AG10803 (cell line): Measurements from ENCODE around the gene RALA.
A peak's percentile ranks its signal among the peaks of the same experiment; 100 is the strongest.

Source experiments
- DNase-seq: peaks from one replicate; pipeline ENCODE4 v3.0.0; 2010; ENCODE audit warnings: low read depth
- H3K4me3 ChIP-seq: 2 replicates; pipeline ENCODE4 v1.5.1; 2011; ENCODE audit warnings: mild to moderate bottlenecking, low read length, control low read depth
- TF ChIP-seq, protein P1 (sequence below): conservative IDR thresholded peaks from 2 replicates; pipeline ENCODE4 v1.5.1; 2011; ENCODE audit warnings: mild to moderate bottlenecking, low read length, control low read depth, inconsistent platforms

The RALA gene

GRCh38 chr7:39703144-39703543 is 79.8 kb downstream of the RALA start:
- H3K4me3 ChIP-seq, result no peak overlapping the region
- TF ChIP-seq, protein P1, sequence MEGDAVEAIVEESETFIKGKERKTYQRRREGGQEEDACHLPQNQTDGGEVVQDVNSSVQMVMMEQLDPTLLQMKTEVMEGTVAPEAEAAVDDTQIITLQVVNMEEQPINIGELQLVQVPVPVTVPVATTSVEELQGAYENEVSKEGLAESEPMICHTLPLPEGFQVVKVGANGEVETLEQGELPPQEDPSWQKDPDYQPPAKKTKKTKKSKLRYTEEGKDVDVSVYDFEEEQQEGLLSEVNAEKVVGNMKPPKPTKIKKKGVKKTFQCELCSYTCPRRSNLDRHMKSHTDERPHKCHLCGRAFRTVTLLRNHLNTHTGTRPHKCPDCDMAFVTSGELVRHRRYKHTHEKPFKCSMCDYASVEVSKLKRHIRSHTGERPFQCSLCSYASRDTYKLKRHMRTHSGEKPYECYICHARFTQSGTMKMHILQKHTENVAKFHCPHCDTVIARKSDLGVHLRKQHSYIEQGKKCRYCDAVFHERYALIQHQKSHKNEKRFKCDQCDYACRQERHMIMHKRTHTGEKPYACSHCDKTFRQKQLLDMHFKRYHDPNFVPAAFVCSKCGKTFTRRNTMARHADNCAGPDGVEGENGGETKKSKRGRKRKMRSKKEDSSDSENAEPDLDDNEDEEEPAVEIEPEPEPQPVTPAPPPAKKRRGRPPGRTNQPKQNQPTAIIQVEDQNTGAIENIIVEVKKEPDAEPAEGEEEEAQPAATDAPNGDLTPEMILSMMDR, result no peak
- no peak for DNase-seq

DNA sequence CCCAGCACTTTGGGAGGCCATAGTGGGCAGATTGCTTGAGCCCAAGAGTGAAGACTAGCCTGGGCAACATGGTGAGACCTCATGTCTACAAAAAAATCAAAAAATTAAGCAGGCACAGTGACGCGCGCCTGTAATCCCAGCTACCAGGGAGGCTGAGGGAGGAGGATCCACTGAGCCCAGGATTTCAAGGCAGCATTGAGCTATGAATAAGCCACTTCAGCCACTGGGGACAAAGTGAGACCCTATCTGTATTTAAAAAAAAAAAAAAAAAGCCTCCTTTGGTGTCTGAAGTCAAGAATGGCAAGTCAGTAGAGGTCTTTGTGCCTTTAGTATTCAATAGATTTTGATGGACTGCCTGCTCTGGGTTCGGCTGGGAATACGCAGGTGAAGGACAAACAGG is 85.7 kb downstream of the RALA start:
- no peak for DNase-seq
- TF ChIP-seq, protein P1, result no peak
- H3K4me3 ChIP-seq, result no peak overlapping the region

DNA sequence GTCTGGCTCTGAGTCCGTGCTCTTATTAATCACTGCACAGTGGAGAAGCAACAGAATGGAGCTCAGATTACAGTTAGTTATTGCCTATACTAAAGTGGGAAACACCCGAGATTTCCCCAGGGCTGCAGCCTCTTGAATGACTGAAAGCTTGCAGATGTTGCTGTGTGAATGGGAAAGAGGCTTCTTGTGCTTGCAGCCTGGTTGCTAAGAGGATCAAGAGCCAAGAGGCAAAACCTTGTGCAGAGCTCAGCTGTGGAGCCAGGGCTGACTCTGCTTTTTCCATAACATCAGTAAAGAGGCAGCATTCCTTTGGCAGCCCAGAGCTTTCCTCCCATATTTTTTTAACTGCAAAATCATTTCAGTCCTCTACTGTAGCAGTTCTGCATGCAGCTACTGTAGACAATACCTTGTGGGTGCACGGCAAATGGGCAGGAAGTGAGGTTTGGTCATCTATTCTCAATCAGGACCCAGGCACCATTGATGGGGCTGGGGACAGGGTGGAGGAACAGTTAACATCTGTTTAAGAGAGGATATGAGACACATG is 86.5 kb downstream of the RALA start:
- DNase-seq, result peak; percentile 92
- TF ChIP-seq, protein P1, result no peak
- H3K4me3 ChIP-seq, result no peak overlapping the region

- DNase-seq, result no peak
- TF ChIP-seq, protein P1, result no peak
- H3K4me3 ChIP-seq, result no peak overlapping the region
Measured at GRCh38 chr7:39712751-39713150, 89.4 kb downstream of the RALA start.

GRCh38 chr7:39714447-39715091 is 91.2 kb downstream of the RALA start:
- no peak for DNase-seq
- no peak overlapping the region for H3K4me3 ChIP-seq
- TF ChIP-seq, protein P1, result no peak

GRCh38 chr7:39720586-39720985 is 97.2 kb downstream of the RALA start:
- DNase-seq, result peak; percentile 34
- TF ChIP-seq, protein P1, result no peak
- H3K4me3 ChIP-seq, result no peak overlapping the region

GRCh38 chr7:39721345-39721744 is 98.0 kb downstream of the RALA start:
- DNase-seq, result no peak
- H3K4me3 ChIP-seq, result no peak overlapping the region
- TF ChIP-seq, protein P1, result no peak
